ENCODE results near the gene DEXI.

The DEXI gene

DNA sequence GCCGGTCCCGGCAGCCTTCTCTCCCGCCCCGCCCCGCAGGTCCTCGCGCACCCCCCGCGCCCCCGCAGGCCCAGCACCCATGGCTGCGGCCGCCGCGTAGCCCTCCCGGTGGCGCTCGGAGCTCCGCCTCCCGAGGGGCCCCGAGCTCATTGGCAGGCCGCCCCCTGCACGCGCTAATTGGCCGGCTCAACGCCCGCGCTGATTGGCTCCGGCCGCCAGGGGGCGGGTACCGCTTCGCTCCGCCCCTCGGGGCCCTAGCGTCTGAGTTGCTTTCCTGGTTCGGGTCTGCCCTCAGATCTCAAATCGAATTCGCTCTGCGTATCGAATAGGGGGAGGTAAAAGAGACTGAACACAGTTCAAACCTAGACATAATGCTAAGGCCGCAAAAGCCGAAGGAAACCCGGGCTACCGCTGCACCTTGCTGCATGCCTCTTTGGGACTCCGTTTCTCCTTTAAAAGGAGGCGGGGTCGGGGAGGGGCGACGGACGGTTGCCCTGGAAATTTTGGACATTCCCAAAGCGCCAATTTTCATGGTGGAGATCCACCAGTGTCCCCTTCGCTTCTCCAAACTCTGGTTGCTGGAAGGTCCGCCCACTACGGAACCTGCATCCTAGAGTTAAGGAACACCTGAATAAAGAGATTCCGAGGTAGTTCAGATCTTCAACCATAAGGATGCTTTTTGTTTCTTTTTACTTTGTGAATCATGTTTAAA is at the start of gene DEXI:
DEXI (minus strand) TSS at position 117 of the 712 bp plus-strand sequence. CDS start 463 bp downstream, outside the sequence.
- Mint-ChIP-seq H3K27ac (peak within 1 kb of the TSS; percentile 51 to 85 (median 60)), H3K4me1 (peaks cover 69% of the 10 kb centered on the region), H3K9me3 (no peaks in the 10 kb centered on the region), H3K4me3 (peak within 1 kb of the TSS; percentile 95 to 98 (median 97)), H3K36me3 (ENCODE audit: low read depth) (peaks cover 13% of the 10 kb centered on the region), H3K27me3 (ENCODE audit: low read depth) (no peaks in the 10 kb centered on the region)
- TF ChIP-seq, protein P1, sequence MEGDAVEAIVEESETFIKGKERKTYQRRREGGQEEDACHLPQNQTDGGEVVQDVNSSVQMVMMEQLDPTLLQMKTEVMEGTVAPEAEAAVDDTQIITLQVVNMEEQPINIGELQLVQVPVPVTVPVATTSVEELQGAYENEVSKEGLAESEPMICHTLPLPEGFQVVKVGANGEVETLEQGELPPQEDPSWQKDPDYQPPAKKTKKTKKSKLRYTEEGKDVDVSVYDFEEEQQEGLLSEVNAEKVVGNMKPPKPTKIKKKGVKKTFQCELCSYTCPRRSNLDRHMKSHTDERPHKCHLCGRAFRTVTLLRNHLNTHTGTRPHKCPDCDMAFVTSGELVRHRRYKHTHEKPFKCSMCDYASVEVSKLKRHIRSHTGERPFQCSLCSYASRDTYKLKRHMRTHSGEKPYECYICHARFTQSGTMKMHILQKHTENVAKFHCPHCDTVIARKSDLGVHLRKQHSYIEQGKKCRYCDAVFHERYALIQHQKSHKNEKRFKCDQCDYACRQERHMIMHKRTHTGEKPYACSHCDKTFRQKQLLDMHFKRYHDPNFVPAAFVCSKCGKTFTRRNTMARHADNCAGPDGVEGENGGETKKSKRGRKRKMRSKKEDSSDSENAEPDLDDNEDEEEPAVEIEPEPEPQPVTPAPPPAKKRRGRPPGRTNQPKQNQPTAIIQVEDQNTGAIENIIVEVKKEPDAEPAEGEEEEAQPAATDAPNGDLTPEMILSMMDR (IDR thresholded peaks at IDR 0.05; ENCODE audit: unreplicated experiment in 3 of 3): peak in 2 of 3 experiments; percentile 16

DNA sequence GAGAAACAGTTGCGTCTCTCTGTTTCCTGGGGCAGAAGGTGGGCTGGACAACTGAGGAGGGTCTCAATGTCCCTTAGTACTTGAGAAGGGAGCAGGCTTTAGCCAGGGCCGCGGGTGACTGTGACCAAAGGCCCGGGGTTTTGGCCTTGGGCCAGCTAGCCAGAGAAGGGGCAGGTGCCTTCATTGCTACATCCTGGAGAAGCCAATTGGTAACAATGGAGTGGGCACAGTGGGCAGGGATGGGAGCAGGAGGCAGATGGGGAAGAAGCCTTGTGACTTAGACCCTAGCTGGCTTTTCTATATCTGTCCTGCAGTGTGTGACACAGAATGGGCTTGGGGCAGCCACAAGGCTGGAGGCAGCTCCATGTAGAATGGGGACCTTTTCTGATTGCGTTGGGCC is 48.1 kb upstream of the DEXI start:
- Mint-ChIP-seq H3K4me1 (peaks cover 32% of the 10 kb centered on the region), H3K27ac (peak overlapping the region in 2 of 3 experiments; percentile 37 to 67), H3K36me3 (ENCODE audit: low read depth) (peaks cover 36% of the 10 kb centered on the region), H3K4me3 (no peak overlapping the region), H3K27me3 (ENCODE audit: low read depth) (no peaks in the 10 kb centered on the region), H3K9me3 (no peaks in the 10 kb centered on the region)
- TF ChIP-seq, protein P1 (IDR thresholded peaks at IDR 0.05; ENCODE audit: unreplicated experiment in 3 of 3): no peak

DNA sequence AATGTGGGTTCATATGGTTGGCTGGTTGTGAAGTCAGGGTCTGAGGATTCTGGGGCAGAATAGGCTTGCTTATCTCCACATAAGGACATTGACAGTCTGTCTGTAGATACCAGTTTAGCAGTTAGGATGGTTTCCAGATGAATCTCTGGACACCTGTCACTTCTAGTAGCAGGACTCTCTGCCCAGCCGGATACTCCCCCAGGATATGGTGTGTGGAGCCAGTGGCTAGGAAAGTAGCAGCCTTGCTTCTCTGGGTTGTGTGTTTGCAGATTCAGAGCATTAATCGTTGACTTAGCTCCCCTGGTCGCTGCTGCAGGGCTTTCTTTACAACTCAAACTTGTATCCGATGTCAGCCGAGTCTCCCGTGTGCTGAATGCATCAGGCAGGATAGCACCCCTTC is 47.3 kb upstream of the DEXI start:
- TF ChIP-seq, protein P1 (IDR thresholded peaks at IDR 0.05; ENCODE audit: unreplicated experiment in 3 of 3): no peak
- no peaks in the 10 kb centered on the region for H3K9me3 Mint-ChIP-seq
- H3K36me3 Mint-ChIP-seq (ENCODE audit: low read depth): peaks cover 33% of the 10 kb centered on the region
- peaks cover 33% of the 10 kb centered on the region for H3K4me1 Mint-ChIP-seq
- H3K4me3 Mint-ChIP-seq: no peak overlapping the region
- H3K27me3 Mint-ChIP-seq (ENCODE audit: low read depth): no peaks in the 10 kb centered on the region
- H3K27ac Mint-ChIP-seq: peak overlapping the region; percentile 37 to 65 (median 61)

DNA sequence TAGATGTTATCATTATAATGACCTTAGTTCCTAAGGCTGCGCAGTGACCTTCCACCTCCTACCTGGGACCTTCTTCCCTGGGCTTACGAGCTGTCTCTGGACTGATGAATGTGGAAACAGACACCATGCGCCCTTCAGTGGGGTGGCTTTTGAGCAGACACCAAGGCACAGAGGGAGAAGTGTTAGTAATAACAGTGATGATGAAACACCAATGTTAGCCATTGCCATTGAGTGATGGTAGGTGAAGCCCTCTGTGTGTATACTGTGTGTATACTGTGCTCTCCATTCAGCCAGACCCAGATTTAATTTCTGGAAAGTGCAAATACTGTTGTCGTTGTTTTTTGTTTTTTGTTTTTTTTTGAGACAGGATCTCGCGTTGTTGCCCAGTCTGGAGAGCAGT is 46.6 kb upstream of the DEXI start:
- TF ChIP-seq, protein P1 (IDR thresholded peaks at IDR 0.05; ENCODE audit: unreplicated experiment in 3 of 3): no peak
- Mint-ChIP-seq H3K36me3 (ENCODE audit: low read depth) (peaks cover 31% of the 10 kb centered on the region), H3K4me3 (no peak overlapping the region), H3K27ac (no peak overlapping the region), H3K9me3 (no peaks in the 10 kb centered on the region), H3K4me1 (peaks cover 40% of the 10 kb centered on the region), H3K27me3 (ENCODE audit: low read depth) (no peaks in the 10 kb centered on the region)

DNA sequence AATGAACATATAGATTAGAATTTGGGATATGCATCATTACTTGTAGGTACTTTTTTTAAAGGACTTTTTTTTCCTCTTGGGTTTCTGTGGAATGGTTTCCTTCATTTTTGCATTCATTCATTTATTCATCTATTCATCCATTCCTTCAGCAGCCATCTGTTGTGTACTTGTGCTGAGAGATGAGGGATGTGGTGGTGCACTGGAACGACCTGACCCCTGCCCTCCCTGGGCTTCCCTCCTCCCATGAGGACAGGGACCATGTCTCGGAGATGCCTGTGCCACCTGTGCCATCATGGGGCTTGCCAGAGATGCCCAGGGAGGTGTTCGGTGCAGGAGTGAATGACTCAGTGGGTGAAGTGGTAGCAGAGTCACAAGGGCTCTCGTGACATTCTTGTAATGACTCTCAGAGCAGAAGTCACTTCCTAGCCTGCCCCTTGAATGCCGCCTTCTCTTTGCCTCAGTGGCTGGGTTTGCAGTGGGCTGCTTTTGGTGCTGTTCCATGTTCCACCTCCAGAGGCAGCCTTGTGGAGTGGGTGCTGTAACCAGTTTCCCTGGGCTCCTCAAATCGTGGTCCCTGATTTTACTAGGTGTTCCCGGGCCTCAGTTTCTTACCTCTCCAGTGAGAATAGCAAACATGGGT is 46.0 kb upstream of the DEXI start:
- peaks cover 34% of the 10 kb centered on the region for H3K36me3 Mint-ChIP-seq (ENCODE audit: low read depth)
- H3K4me1 Mint-ChIP-seq: peaks cover 46% of the 10 kb centered on the region
- no peak overlapping the region for H3K4me3 Mint-ChIP-seq
- H3K27me3 Mint-ChIP-seq (ENCODE audit: low read depth): no peaks in the 10 kb centered on the region
- TF ChIP-seq, protein P1 (IDR thresholded peaks at IDR 0.05; ENCODE audit: unreplicated experiment in 3 of 3): no peak
- H3K27ac Mint-ChIP-seq: no peak overlapping the region
- no peaks in the 10 kb centered on the region for H3K9me3 Mint-ChIP-seq

Measured in nephron (organoid).